Breast epithelium (tissue), 4 donors: ENCODE results near the gene C12orf42. TPM values are rescaled to one million over a fixed set of nuclear protein-coding genes. Genes with fewer than 3 reads are reported as not detected.

Experiments used
- DNase-seq, 2 donors: peaks; one replicate each; pipeline ENCODE4 v3.0.0-alpha.2; 2019; ENCODE audit warnings: low spot score in 2 of 2
- H3K27ac ChIP-seq, 2 donors: fragments of 200-600 bp; sonication (generic) in 1 of 2; one replicate each; pipeline ENCODE4 v1.5.1; 2016 to 2019; ENCODE audit warnings: mild to moderate bottlenecking in 1 of 2
- H3K27me3 ChIP-seq, 2 donors: fragments of 200-600 bp; sonication (generic) in 1 of 2; one replicate each; pipeline versions ENCODE4 v1.5.1 to v1.6.0; 2017 to 2019; ENCODE audit warnings: control low read depth in 1 of 2, mild to moderate bottlenecking in 1 of 2
- H3K36me3 ChIP-seq: fragments of 200-600 bp; one replicate; pipeline ENCODE4 v1.5.1; 2019
- H3K4me1 ChIP-seq, 2 donors: fragments of 200-600 bp; sonication (generic); one replicate each; pipeline ENCODE4 v1.5.1; 2016 to 2019; ENCODE audit warnings: control low read depth in 1 of 2
- H3K4me3 ChIP-seq, 3 donors: fragments of 200-600 bp; sonication (generic); 1 replicate in 2 of 3; 2 replicates in 1 of 3; pipeline ENCODE4 v1.5.1; 2016 to 2019; ENCODE audit warnings: mild to moderate bottlenecking in 3 of 3, moderate library complexity in 2 of 3
- H3K9me3 ChIP-seq, 2 donors: fragments of 200-600 bp; sonication (generic) in 1 of 2; one replicate each; pipeline ENCODE4 v1.5.1; 2016 to 2019; ENCODE audit warnings: control low read depth in 1 of 2
- POLR2A ChIP-seq: fragments of 450-650 bp; IDR thresholded peaks from one replicate; pipeline ENCODE4 v1.6.1; 2016; ENCODE audit warnings: antibody characterized with exemption, mild to moderate bottlenecking, moderate library complexity
- POLR2AphosphoS5 ChIP-seq, 3 donors: sonication (generic); formaldehyde crosslinking; IDR thresholded peaks; one replicate each; pipeline ENCODE4 v1.6.1; 2017; ENCODE audit warnings: antibody characterized with exemption in 3 of 3
- intact Hi-C: fragments of 100-400 bp; cut with DNase I; formaldehyde crosslinking; loops from one replicate; pipeline ENCODE4 v1.15.1; 2023; ENCODE audit warnings: low total_unique reads
- total RNA-seq, 3 donors: library from RNA; depleted of rRNA; stranded (reverse); fragments of >200 nt; gene quantifications; one replicate each; pipeline ENCODE4 v1.1.0, GENCODE V29; 2016
- TF ChIP-seq, protein P1 (sequence below), 3 donors: fragments of 450-650 bp; IDR thresholded peaks; one replicate each; pipeline ENCODE4 v1.5.1; 2016 to 2017; ENCODE audit warnings: antibody characterized with exemption in 3 of 3, mild to moderate bottlenecking in 3 of 3, moderate library complexity in 3 of 3

C12orf42 gene
- total RNA-seq, 3 donors from 2014 or later, result 1.6 TPM; not detected in 2

DNA sequence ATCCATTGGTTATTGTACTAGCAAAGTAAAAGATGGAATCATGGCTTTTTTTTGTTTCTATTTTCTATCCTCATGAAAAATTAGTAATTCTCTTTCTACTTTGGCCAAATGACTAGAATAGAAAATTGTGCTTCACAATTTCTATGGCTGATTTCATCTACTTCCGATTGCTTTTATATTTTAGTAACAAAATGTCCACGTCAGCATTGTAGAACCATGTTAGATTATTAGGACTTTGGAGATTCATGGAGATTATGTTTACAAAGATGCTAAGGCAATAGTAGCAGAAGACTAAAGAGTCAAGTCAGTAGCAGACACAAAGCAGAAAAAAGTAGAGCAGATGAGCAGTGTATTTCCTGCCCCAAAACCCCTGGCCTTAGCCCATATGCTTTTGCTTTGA lies 113.6 kb downstream of the C12orf42 start:
- Histone ChIP-seq H3K4me3 (no peak overlapping the region), H3K9me3 (no peaks in the 10 kb centered on the region), H3K27ac (no peak overlapping the region), H3K36me3 (no peaks in the 10 kb centered on the region), H3K27me3 (no peaks in the 10 kb centered on the region), H3K4me1 (no peaks in the 10 kb centered on the region)
- intact Hi-C loops, result no loop called here
- DNase-seq, result no peak
- TF ChIP-seq POLR2AphosphoS5 (IDR thresholded peaks at IDR 0.05) (no peak), POLR2A (no peak)
- TF ChIP-seq, protein P1, sequence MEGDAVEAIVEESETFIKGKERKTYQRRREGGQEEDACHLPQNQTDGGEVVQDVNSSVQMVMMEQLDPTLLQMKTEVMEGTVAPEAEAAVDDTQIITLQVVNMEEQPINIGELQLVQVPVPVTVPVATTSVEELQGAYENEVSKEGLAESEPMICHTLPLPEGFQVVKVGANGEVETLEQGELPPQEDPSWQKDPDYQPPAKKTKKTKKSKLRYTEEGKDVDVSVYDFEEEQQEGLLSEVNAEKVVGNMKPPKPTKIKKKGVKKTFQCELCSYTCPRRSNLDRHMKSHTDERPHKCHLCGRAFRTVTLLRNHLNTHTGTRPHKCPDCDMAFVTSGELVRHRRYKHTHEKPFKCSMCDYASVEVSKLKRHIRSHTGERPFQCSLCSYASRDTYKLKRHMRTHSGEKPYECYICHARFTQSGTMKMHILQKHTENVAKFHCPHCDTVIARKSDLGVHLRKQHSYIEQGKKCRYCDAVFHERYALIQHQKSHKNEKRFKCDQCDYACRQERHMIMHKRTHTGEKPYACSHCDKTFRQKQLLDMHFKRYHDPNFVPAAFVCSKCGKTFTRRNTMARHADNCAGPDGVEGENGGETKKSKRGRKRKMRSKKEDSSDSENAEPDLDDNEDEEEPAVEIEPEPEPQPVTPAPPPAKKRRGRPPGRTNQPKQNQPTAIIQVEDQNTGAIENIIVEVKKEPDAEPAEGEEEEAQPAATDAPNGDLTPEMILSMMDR (IDR thresholded peaks at IDR 0.05), result no peak

DNA sequence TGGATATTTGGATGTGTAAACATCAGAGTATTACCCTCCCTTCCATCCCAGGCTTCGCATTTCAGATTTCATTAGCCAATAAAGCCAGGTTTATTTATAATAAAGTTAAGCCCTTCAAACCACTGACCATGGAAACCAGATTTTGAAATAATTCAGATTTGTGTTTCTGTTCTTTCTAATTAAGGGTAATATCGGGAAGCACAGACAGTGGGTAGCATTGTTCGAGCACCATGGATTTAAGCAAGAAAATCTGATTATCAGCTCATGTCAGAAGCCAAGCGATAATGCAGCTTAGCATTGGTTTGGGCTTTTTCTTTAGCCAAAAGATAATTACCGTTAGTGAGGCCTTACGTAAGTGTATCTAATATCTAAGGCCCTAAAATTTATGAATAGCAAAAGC lies 116.1 kb downstream of the C12orf42 start:
- Histone ChIP-seq H3K9me3 (no peaks in the 10 kb centered on the region), H3K27ac (no peak overlapping the region), H3K4me3 (no peak overlapping the region), H3K4me1 (no peaks in the 10 kb centered on the region), H3K36me3 (no peaks in the 10 kb centered on the region), H3K27me3 (no peaks in the 10 kb centered on the region)
- intact Hi-C loops, result no loop called here
- TF ChIP-seq, protein P1 (IDR thresholded peaks at IDR 0.05), result no peak
- no peak for TF ChIP-seq POLR2A
- no peak for DNase-seq

DNA sequence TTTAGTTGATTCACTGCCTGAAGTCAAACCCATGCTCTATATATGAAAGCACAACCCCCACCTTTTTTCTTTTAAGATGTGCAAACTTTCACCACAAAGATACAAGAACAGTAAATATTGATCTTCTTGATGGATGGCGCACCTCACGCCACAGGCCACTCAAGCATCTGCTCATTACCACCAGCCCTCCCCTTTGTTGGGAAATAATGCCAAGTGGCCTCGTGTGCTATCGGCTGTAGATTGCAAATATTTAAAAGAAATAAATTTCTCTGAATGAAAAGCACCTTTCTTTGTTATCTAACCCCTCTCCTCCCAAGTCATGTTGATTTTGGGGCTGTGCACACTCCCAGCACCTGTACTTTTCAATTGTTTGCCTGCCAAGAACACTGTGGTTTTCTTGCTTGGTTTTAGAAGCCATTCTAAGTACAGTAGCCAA lies 122.7 kb downstream of the C12orf42 start:
- no peak overlapping the region for H3K27ac ChIP-seq

DNA sequence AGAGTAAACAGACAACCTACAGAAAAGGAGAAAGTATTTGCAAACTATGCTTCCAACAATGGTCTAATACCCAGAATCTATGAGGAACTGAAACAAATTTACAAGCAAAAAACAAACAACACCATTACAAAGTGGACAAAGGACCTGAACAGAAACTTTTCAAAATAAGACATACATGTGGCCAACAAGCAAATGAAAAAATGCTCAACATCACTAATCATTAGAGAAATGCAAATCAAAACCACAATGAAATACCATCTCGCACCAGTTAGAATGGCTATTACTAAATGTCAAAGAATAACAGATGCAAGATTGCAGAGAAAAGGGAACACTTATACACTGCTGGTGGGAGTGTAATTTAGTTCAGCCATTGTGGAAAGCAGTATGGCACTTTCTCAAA lies 125.8 kb downstream of the C12orf42 start:
- Histone ChIP-seq H3K9me3 (peaks cover 0 to 13% of the 10 kb centered on the region in 2 donors), H3K4me3 (no peak overlapping the region), H3K36me3 (no peaks in the 10 kb centered on the region), H3K27me3 (no peaks in the 10 kb centered on the region), H3K27ac (no peak overlapping the region), H3K4me1 (no peaks in the 10 kb centered on the region)
- TF ChIP-seq POLR2A (no peak), POLR2AphosphoS5 (IDR thresholded peaks at IDR 0.05) (no peak)
- TF ChIP-seq, protein P1 (IDR thresholded peaks at IDR 0.05), result no peak
- DNase-seq, result no peak
- intact Hi-C loops, result loop anchor here (5.0 kb wide), 1 partner anchor 152 kb away; no protein-coding TSS in a partner anchor

More for the DNA sequence above, 122.7 kb downstream of the C12orf42 start:
- H3K9me3 ChIP-seq, result no peaks in the 10 kb centered on the region
- intact Hi-C loops, result no loop called here
- H3K4me1 ChIP-seq, result no peaks in the 10 kb centered on the region
- no peaks in the 10 kb centered on the region for H3K27me3 ChIP-seq
- no peak for TF ChIP-seq POLR2AphosphoS5 (IDR thresholded peaks at IDR 0.05)
- H3K36me3 ChIP-seq, result no peaks in the 10 kb centered on the region
- no peak overlapping the region for H3K4me3 ChIP-seq
- no peak for DNase-seq

DNA sequence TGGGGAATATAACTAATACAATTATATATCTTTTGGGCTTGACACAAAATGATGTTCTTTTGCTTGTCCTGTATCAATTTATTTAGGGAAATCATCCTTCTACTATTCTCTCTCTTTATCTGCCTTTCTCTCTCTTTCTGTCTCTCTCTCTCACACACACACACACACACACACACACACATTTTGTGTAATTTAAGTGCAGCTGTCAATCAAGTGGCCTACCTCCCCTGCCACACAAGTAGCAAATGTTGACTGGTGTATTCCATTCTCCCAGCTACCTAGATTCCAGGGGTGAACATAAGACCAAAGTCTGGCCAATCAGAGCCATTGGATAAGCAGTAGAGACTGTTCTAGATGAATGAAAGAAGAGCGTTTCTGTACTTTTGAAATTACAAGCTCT lies 127.6 kb downstream of the C12orf42 start:
- no peaks in the 10 kb centered on the region for H3K36me3 ChIP-seq
- H3K27ac ChIP-seq, result no peak overlapping the region
- peaks cover 0 to 13% of the 10 kb centered on the region in 2 donors for H3K9me3 ChIP-seq
- no peaks in the 10 kb centered on the region for H3K27me3 ChIP-seq
- no peak overlapping the region for H3K4me3 ChIP-seq
- TF ChIP-seq, protein P1 (IDR thresholded peaks at IDR 0.05), result no peak
- TF ChIP-seq POLR2AphosphoS5 (IDR thresholded peaks at IDR 0.05) (no peak), POLR2A (no peak)
- intact Hi-C loops, result loop anchor here (5.0 kb wide), 1 partner anchor 154 kb away; no protein-coding TSS in a partner anchor
- no peak for DNase-seq
- no peaks in the 10 kb centered on the region for H3K4me1 ChIP-seq

DNA sequence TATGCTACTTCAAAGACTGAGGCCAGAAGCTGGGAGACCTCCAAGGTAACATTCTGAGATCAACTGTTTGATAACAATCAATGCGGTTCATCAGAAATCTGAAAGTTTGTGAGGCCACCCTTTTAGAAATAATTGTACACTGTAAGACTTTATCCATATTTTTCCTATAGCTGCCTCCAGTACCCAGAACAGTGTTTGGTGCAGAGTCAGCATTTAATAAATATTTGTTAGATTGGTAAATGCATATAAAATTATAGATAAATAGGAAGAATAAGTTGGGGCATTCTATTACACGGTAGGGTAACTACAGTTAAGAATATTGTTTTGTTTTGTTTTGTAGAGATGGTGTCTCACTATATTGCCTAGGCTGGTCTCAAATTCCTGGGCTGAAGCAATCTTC lies 141.4 kb downstream of the C12orf42 start:
- TF ChIP-seq, protein P1 (IDR thresholded peaks at IDR 0.05), result no peak
- no peak for TF ChIP-seq POLR2A

More for the DNA sequence above, 141.4 kb downstream of the C12orf42 start:
- no peak overlapping the region for H3K27ac ChIP-seq
- no peaks in the 10 kb centered on the region for H3K27me3 ChIP-seq
- intact Hi-C loops, result no loop called here
- DNase-seq, result no peak
- no peaks in the 10 kb centered on the region for H3K9me3 ChIP-seq
- no peaks in the 10 kb centered on the region for H3K36me3 ChIP-seq
- H3K4me1 ChIP-seq, result no peaks in the 10 kb centered on the region
- no peak overlapping the region for H3K4me3 ChIP-seq
